ENCODE measurements around the gene PRKN. TPM values are rescaled to one million over a fixed set of nuclear protein-coding genes. Genes with fewer than 3 reads are reported as not detected.

PRKN gene
- total and polyA plus RNA-seq, 2 experiments from 2014 or later = 0.10 to 0.84 TPM

- H4K20me1 ChIP-seq (replicated peaks; ENCODE audit: insufficient read depth) = no peaks in the 10 kb centered on the region
- ATAC-seq = peak; percentile 64
- H3K27me3 Mint-ChIP-seq (ENCODE audit: insufficient read depth, low read depth, poor library complexity) = peaks cover 2% of the 10 kb centered on the region
Observed at GRCh38 chr6:162408826-162409535, 318.6 kb downstream of the PRKN start.

More at GRCh38 chr6:162408826-162409535, 318.6 kb downstream of the PRKN start:
- H3K27ac ChIP-seq (ENCODE audit: low read depth) = no peak overlapping the region
- Mint-ChIP-seq H3K36me3 (ENCODE audit: low read depth) (no peaks in the 10 kb centered on the region), H3K4me3 (no peak overlapping the region), H3K9me3 (no peaks in the 10 kb centered on the region), H3K4me1 (peaks cover 38% of the 10 kb centered on the region), H3K27ac (no peak overlapping the region)
- no peaks in the 10 kb centered on the region for H3K79me2 ChIP-seq (replicated peaks; ENCODE audit: insufficient read depth)
- no peak overlapping the region for H3K4me2 ChIP-seq
- DNase-seq (ENCODE audit: low spot score) = peak; percentile 21
- no peak overlapping the region for H2AFZ ChIP-seq
- H3K4me3 ChIP-seq = no peak overlapping the region
- peaks cover 14% of the 10 kb centered on the region for H3K9me2 ChIP-seq (ENCODE audit: insufficient read depth)
- TF ChIP-seq CREB1 (CRISPR knock-in tag; IDR thresholded peaks at IDR 0.05; ENCODE audit: low read depth) (no peak), ZNF331 (CRISPR knock-in tag; IDR thresholded peaks at IDR 0.05; ENCODE audit: low read depth) (no peak), EZH2phosphoT487 (IDR thresholded peaks at IDR 0.05; ENCODE audit: unreplicated experiment) (no peak), STAT1 (IDR thresholded peaks at IDR 0.05; ENCODE audit: unreplicated experiment) (no peak), CTCF (conservative IDR thresholded peaks at IDR 0.05; ENCODE audit: low read depth in 2 of 2) (no peak), POLR2AphosphoS5 (IDR thresholded peaks at IDR 0.05; ENCODE audit: low read depth) (no peak)
- TF ChIP-seq, protein P1, sequence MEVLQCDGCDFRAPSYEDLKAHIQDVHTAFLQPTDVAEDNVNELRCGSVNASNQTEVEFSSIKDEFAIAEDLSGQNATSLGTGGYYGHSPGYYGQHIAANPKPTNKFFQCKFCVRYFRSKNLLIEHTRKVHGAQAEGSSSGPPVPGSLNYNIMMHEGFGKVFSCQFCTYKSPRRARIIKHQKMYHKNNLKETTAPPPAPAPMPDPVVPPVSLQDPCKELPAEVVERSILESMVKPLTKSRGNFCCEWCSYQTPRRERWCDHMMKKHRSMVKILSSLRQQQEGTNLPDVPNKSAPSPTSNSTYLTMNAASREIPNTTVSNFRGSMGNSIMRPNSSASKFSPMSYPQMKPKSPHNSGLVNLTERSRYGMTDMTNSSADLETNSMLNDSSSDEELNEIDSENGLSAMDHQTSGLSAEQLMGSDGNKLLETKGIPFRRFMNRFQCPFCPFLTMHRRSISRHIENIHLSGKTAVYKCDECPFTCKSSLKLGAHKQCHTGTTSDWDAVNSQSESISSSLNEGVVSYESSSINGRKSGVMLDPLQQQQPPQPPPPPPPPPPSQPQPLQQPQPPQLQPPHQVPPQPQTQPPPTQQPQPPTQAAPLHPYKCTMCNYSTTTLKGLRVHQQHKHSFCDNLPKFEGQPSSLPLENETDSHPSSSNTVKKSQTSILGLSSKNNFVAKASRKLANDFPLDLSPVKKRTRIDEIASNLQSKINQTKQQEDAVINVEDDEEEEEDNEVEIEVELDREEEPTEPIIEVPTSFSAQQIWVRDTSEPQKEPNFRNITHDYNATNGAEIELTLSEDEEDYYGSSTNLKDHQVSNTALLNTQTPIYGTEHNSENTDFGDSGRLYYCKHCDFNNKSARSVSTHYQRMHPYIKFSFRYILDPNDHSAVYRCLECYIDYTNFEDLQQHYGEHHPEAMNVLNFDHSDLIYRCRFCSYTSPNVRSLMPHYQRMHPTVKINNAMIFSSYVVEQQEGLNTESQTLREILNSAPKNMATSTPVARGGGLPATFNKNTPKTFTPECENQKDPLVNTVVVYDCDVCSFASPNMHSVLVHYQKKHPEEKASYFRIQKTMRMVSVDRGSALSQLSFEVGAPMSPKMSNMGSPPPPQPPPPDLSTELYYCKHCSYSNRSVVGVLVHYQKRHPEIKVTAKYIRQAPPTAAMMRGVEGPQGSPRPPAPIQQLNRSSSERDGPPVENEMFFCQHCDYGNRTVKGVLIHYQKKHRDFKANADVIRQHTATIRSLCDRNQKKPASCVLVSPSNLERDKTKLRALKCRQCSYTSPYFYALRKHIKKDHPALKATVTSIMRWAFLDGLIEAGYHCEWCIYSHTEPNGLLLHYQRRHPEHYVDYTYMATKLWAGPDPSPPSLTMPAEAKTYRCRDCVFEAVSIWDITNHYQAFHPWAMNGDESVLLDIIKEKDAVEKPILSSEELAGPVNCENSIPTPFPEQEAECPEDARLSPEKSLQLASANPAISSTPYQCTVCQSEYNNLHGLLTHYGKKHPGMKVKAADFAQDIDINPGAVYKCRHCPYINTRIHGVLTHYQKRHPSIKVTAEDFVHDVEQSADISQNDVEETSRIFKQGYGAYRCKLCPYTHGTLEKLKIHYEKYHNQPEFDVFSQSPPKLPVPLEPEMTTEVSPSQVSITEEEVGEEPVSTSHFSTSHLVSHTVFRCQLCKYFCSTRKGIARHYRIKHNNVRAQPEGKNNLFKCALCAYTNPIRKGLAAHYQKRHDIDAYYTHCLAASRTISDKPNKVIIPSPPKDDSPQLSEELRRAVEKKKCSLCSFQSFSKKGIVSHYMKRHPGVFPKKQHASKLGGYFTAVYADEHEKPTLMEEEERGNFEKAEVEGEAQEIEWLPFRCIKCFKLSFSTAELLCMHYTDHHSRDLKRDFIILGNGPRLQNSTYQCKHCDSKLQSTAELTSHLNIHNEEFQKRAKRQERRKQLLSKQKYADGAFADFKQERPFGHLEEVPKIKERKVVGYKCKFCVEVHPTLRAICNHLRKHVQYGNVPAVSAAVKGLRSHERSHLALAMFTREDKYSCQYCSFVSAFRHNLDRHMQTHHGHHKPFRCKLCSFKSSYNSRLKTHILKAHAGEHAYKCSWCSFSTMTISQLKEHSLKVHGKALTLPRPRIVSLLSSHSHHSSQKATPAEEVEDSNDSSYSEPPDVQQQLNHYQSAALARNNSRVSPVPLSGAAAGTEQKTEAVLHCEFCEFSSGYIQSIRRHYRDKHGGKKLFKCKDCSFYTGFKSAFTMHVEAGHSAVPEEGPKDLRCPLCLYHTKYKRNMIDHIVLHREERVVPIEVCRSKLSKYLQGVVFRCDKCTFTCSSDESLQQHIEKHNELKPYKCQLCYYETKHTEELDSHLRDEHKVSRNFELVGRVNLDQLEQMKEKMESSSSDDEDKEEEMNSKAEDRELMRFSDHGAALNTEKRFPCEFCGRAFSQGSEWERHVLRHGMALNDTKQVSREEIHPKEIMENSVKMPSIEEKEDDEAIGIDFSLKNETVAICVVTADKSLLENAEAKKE (CRISPR knock-in tag; IDR thresholded peaks at IDR 0.05) = no peak
- TF ChIP-seq, protein P2, sequence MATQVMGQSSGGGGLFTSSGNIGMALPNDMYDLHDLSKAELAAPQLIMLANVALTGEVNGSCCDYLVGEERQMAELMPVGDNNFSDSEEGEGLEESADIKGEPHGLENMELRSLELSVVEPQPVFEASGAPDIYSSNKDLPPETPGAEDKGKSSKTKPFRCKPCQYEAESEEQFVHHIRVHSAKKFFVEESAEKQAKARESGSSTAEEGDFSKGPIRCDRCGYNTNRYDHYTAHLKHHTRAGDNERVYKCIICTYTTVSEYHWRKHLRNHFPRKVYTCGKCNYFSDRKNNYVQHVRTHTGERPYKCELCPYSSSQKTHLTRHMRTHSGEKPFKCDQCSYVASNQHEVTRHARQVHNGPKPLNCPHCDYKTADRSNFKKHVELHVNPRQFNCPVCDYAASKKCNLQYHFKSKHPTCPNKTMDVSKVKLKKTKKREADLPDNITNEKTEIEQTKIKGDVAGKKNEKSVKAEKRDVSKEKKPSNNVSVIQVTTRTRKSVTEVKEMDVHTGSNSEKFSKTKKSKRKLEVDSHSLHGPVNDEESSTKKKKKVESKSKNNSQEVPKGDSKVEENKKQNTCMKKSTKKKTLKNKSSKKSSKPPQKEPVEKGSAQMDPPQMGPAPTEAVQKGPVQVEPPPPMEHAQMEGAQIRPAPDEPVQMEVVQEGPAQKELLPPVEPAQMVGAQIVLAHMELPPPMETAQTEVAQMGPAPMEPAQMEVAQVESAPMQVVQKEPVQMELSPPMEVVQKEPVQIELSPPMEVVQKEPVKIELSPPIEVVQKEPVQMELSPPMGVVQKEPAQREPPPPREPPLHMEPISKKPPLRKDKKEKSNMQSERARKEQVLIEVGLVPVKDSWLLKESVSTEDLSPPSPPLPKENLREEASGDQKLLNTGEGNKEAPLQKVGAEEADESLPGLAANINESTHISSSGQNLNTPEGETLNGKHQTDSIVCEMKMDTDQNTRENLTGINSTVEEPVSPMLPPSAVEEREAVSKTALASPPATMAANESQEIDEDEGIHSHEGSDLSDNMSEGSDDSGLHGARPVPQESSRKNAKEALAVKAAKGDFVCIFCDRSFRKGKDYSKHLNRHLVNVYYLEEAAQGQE (IDR thresholded peaks at IDR 0.05; ENCODE audit: unreplicated experiment) = no peak
- TF ChIP-seq, protein P3, sequence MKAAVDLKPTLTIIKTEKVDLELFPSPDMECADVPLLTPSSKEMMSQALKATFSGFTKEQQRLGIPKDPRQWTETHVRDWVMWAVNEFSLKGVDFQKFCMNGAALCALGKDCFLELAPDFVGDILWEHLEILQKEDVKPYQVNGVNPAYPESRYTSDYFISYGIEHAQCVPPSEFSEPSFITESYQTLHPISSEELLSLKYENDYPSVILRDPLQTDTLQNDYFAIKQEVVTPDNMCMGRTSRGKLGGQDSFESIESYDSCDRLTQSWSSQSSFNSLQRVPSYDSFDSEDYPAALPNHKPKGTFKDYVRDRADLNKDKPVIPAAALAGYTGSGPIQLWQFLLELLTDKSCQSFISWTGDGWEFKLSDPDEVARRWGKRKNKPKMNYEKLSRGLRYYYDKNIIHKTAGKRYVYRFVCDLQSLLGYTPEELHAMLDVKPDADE (IDR thresholded peaks at IDR 0.05) = no peak
- H3F3A ChIP-seq (replicated peaks; ENCODE audit: low read depth) = no peaks in the 10 kb centered on the region
- peaks cover 25% of the 10 kb centered on the region for H3K4me1 ChIP-seq (ENCODE audit: insufficient read depth)
- H3K27me3 ChIP-seq (ENCODE audit: insufficient read depth) = no peaks in the 10 kb centered on the region
- H3K36me3 ChIP-seq (ENCODE audit: insufficient read depth) = no peaks in the 10 kb centered on the region

Data from GM23338 (cell line).